ENCODE measurements around the gene CYSLTR2.

- TF ChIP-seq, protein P1, sequence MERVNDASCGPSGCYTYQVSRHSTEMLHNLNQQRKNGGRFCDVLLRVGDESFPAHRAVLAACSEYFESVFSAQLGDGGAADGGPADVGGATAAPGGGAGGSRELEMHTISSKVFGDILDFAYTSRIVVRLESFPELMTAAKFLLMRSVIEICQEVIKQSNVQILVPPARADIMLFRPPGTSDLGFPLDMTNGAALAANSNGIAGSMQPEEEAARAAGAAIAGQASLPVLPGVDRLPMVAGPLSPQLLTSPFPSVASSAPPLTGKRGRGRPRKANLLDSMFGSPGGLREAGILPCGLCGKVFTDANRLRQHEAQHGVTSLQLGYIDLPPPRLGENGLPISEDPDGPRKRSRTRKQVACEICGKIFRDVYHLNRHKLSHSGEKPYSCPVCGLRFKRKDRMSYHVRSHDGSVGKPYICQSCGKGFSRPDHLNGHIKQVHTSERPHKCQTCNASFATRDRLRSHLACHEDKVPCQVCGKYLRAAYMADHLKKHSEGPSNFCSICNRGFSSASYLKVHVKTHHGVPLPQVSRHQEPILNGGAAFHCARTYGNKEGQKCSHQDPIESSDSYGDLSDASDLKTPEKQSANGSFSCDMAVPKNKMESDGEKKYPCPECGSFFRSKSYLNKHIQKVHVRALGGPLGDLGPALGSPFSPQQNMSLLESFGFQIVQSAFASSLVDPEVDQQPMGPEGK (CRISPR knock-in tag; IDR thresholded peaks at IDR 0.05; ENCODE audit: borderline replicate concordance), result no peak
- TF ChIP-seq PPARA (CRISPR knock-in tag; IDR thresholded peaks at IDR 0.05; ENCODE audit: borderline replicate concordance), result no peak
- no peak for TF ChIP-seq ZFP3 (CRISPR knock-in tag; IDR thresholded peaks at IDR 0.05)
- no peak for TF ChIP-seq CSDC2 (CRISPR knock-in tag; IDR thresholded peaks at IDR 0.05)
- TF ChIP-seq BACH2 (CRISPR knock-in tag; IDR thresholded peaks at IDR 0.05; ENCODE audit: borderline replicate concordance), result no peak
- TF ChIP-seq ZNF70 (CRISPR knock-in tag; IDR thresholded peaks at IDR 0.05), result no peak
- no peak for TF ChIP-seq GLIS3 (CRISPR knock-in tag; IDR thresholded peaks at IDR 0.05)
- no peak for TF ChIP-seq ARNTL (CRISPR knock-in tag; IDR thresholded peaks at IDR 0.05; ENCODE audit: borderline replicate concordance, low read depth)
- no peak for TF ChIP-seq CREB5 (CRISPR knock-in tag; IDR thresholded peaks at IDR 0.05; ENCODE audit: low read depth)
- no peak for TF ChIP-seq ZC3H10 (CRISPR knock-in tag; IDR thresholded peaks at IDR 0.05)
- no peak for TF ChIP-seq RARB (CRISPR knock-in tag; IDR thresholded peaks at IDR 0.05)
- no peak for TF ChIP-seq ISL1 (CRISPR knock-in tag; IDR thresholded peaks at IDR 0.05)
- TF ChIP-seq CSRNP3 (CRISPR knock-in tag; IDR thresholded peaks at IDR 0.05), result no peak
Observed at GRCh38 chr13:48646791-48647190, 6.9 kb upstream of the CYSLTR2 start.
